ENCODE measurements around the gene ITGB6.

The ITGB6 gene

DNA sequence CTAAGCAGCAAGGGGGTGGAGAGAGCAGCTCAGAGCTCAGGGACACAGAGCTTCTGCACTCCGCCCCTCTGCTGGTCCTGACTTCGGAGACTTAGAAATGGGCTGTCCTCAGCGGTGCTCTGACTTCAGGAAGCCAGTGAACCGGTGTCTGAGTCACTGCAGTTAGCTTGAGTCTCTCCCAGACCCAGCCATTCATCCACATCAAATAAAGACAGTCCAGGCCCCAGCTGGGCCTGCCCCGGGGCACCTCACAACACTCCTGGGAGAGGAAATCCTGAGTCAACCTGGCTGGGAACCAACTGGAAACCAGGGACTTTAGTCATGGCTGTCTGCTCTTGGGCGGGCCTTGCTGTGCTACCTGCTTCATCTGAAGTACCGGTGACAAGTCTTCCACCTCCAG lies 5.4 kb upstream of the ITGB6 start:
- Histone ChIP-seq H3K27me3 (ENCODE audit: insufficient read depth, low read length, poor library complexity) (no peaks in the 10 kb centered on the region), H3K4me2 (ENCODE audit: insufficient read depth, low read length) (no peak overlapping the region), H4K20me1 (ENCODE audit: insufficient read depth, low read length) (no peaks in the 10 kb centered on the region), H2AFZ (ENCODE audit: low read depth, low read length) (peak overlapping the region; percentile 23), H3K36me3 (ENCODE audit: insufficient read depth, low read length) (no peaks in the 10 kb centered on the region), H3K9ac (ENCODE audit: low read depth, low read length) (no peak overlapping the region), H3K9me3 (ENCODE audit: insufficient read depth, low read length, severe bottlenecking) (no peaks in the 10 kb centered on the region), H3K27ac (ENCODE audit: low read length) (peak overlapping the region; percentile 17), H3K79me2 (ENCODE audit: insufficient read depth, low read length) (no peaks in the 10 kb centered on the region), H3K4me1 (ENCODE audit: insufficient read depth, low read length) (peaks cover 32% of the 10 kb centered on the region), H3K4me3 (ENCODE audit: low read depth in 1 of 2, low read length in 2 of 2) (no peak overlapping the region)
- DNase-seq (peak; percentile 49), ATAC-seq (ENCODE audit: insufficient read depth, low read depth) (peak; percentile 77)
- TF ChIP-seq, protein P1, sequence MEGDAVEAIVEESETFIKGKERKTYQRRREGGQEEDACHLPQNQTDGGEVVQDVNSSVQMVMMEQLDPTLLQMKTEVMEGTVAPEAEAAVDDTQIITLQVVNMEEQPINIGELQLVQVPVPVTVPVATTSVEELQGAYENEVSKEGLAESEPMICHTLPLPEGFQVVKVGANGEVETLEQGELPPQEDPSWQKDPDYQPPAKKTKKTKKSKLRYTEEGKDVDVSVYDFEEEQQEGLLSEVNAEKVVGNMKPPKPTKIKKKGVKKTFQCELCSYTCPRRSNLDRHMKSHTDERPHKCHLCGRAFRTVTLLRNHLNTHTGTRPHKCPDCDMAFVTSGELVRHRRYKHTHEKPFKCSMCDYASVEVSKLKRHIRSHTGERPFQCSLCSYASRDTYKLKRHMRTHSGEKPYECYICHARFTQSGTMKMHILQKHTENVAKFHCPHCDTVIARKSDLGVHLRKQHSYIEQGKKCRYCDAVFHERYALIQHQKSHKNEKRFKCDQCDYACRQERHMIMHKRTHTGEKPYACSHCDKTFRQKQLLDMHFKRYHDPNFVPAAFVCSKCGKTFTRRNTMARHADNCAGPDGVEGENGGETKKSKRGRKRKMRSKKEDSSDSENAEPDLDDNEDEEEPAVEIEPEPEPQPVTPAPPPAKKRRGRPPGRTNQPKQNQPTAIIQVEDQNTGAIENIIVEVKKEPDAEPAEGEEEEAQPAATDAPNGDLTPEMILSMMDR (IDR thresholded peaks at IDR 0.05; ENCODE audit: borderline replicate concordance, extremely low read depth, low read length, poor library complexity, severe bottlenecking): no peak
- no peak for TF ChIP-seq EZH2 (IDR thresholded peaks at IDR 0.05; ENCODE audit: borderline replicate concordance, low read depth, low read length, severe bottlenecking)

DNA sequence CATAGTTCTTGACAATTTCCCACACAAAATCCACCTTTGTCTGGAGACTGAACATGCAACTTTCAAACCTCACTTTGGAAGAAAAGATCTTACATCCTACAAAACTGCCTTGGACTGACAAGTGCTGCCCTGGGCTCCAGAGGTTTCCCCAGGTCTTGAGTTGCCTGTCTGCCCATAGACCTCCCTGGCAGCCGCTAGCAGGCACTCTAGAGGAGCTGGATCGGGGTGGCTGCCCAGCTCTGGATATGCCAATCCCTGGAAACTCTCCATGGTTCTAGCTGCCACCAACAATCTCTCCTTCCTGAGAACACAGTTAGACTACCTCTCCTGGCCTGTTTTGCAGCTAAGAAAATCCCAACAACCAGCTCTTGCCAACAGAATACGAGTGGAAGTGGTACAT lies 3.4 kb upstream of the ITGB6 start:
- H3K79me2 ChIP-seq (ENCODE audit: insufficient read depth, low read length): no peaks in the 10 kb centered on the region
- H3K9me3 ChIP-seq (ENCODE audit: insufficient read depth, low read length, severe bottlenecking): no peaks in the 10 kb centered on the region
- no peak overlapping the region for H2AFZ ChIP-seq (ENCODE audit: low read depth, low read length)
- H3K27me3 ChIP-seq (ENCODE audit: insufficient read depth, low read length, poor library complexity): no peaks in the 10 kb centered on the region
- DNase-seq: no peak
- no peak for ATAC-seq (ENCODE audit: insufficient read depth, low read depth)
- no peak overlapping the region for H3K9ac ChIP-seq (ENCODE audit: low read depth, low read length)
- H3K4me1 ChIP-seq (ENCODE audit: insufficient read depth, low read length): peaks cover 29% of the 10 kb centered on the region
- TF ChIP-seq EZH2 (IDR thresholded peaks at IDR 0.05; ENCODE audit: borderline replicate concordance, low read depth, low read length, severe bottlenecking): no peak
- TF ChIP-seq, protein P1 (IDR thresholded peaks at IDR 0.05; ENCODE audit: borderline replicate concordance, extremely low read depth, low read length, poor library complexity, severe bottlenecking): no peak
- no peaks in the 10 kb centered on the region for H4K20me1 ChIP-seq (ENCODE audit: insufficient read depth, low read length)
- no peaks in the 10 kb centered on the region for H3K36me3 ChIP-seq (ENCODE audit: insufficient read depth, low read length)
- no peak overlapping the region for H3K27ac ChIP-seq (ENCODE audit: low read length)
- no peak overlapping the region for H3K4me3 ChIP-seq (ENCODE audit: low read depth in 1 of 2, low read length in 2 of 2)
- no peak overlapping the region for H3K4me2 ChIP-seq (ENCODE audit: insufficient read depth, low read length)

DNA sequence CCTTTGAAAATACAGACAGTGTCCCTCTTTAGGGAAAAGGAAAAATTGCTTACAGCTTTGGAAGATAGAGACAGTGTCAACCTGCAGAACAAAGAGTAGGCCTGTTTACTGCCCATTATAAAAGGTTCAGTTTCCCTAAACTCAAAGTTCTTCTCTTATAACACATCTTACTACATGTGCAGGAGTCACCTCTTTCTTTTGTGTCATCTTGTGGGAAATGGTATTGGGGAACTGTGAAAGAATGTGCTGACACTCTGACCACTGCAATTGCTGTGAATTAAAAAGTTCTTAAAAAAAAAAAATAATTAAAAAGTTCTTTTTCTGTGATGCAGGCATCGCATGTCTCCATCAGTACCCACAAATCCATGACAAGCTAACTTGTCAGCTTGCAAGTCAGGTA lies 2.9 kb upstream of the ITGB6 start:
- no peak overlapping the region for H3K4me2 ChIP-seq (ENCODE audit: insufficient read depth, low read length)
- no peaks in the 10 kb centered on the region for H3K27me3 ChIP-seq (ENCODE audit: insufficient read depth, low read length, poor library complexity)
- no peak overlapping the region for H3K27ac ChIP-seq (ENCODE audit: low read length)
- no peaks in the 10 kb centered on the region for H3K36me3 ChIP-seq (ENCODE audit: insufficient read depth, low read length)
- no peak overlapping the region for H2AFZ ChIP-seq (ENCODE audit: low read depth, low read length)
- no peaks in the 10 kb centered on the region for H4K20me1 ChIP-seq (ENCODE audit: insufficient read depth, low read length)
- H3K4me1 ChIP-seq (ENCODE audit: insufficient read depth, low read length): peaks cover 25% of the 10 kb centered on the region
- ATAC-seq (ENCODE audit: insufficient read depth, low read depth) (no peak), DNase-seq (no peak)
- TF ChIP-seq, protein P1 (IDR thresholded peaks at IDR 0.05; ENCODE audit: borderline replicate concordance, extremely low read depth, low read length, poor library complexity, severe bottlenecking): no peak
- no peak for TF ChIP-seq EZH2 (IDR thresholded peaks at IDR 0.05; ENCODE audit: borderline replicate concordance, low read depth, low read length, severe bottlenecking)
- H3K79me2 ChIP-seq (ENCODE audit: insufficient read depth, low read length): no peaks in the 10 kb centered on the region
- no peak overlapping the region for H3K9ac ChIP-seq (ENCODE audit: low read depth, low read length)
- H3K4me3 ChIP-seq (ENCODE audit: low read depth in 1 of 2, low read length in 2 of 2): no peak overlapping the region
- no peaks in the 10 kb centered on the region for H3K9me3 ChIP-seq (ENCODE audit: insufficient read depth, low read length, severe bottlenecking)
